GM21381 (cell line): ENCODE measurements around the gene CD248.
"Not testable (repeated sequence)": the region's sequence is repeated elsewhere in the genome, so short reads cannot be mapped to it uniquely, and the experiment has no call there.

Source experiments
- ATAC-seq: cut with Tn5 transposase; IDR thresholded peaks from one replicate; pipeline ENCODE4 v1.9.1; 2021; ENCODE audit warnings: mild to moderate bottlenecking, moderate library complexity; ENCODE audit not compliant: unreplicated experiment

The CD248 gene

DNA sequence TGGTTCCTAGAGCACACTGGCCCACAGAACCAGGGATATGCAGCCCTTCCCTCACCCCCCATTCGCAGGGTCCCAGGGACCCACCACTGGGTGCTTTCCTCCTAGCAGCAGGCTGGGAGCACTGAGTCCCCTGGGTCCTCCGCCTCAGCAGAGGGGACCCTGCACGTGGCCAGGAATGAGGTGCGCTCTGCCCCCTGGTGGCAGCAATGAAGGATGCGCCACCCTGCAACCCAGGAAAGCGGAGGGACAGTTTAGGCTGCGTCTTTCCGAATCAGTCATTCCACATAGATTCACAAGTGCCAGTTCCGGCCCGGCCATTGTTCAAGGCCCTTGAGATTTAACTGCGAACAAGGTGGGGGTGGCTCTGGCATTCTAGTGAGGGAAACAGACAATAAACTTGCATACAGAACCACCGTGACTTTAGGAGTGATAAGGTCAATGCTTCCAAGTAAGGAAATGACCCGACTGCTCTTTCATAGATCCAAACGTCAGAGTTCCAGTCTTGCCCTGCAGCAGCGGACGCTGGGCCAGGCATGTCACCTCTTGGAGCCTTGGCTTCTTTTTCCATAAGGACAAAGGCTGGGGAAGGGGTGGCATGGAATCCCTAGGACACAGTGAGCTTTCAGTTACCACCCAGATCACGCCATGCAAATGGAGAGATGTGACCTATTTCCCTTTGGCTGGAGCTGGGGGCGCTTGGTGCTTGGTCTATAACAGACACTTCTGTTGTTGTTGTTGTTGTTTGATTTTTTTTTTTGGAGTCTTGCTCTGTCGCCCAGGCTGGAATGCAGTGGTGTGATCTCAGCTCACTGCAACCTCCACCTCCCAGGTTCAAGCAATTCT lies 11.7 kb upstream of the CD248 start:
- ATAC-seq = no peak

DNA sequence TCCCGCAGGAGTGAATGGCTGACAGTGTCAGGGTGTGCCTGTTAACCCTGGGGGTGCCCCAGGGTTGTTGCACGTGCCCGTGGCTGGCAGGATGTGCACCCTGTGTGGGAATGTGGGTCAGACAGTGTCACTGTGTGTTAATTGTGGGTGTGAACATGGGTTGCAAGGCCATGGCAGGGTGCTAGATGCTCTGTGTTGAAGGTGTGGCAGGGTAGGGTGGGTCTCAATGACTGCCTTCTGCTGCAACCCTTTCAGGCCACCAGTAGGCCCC lies 11.1 kb upstream of the CD248 start:
- no peak for ATAC-seq

DNA sequence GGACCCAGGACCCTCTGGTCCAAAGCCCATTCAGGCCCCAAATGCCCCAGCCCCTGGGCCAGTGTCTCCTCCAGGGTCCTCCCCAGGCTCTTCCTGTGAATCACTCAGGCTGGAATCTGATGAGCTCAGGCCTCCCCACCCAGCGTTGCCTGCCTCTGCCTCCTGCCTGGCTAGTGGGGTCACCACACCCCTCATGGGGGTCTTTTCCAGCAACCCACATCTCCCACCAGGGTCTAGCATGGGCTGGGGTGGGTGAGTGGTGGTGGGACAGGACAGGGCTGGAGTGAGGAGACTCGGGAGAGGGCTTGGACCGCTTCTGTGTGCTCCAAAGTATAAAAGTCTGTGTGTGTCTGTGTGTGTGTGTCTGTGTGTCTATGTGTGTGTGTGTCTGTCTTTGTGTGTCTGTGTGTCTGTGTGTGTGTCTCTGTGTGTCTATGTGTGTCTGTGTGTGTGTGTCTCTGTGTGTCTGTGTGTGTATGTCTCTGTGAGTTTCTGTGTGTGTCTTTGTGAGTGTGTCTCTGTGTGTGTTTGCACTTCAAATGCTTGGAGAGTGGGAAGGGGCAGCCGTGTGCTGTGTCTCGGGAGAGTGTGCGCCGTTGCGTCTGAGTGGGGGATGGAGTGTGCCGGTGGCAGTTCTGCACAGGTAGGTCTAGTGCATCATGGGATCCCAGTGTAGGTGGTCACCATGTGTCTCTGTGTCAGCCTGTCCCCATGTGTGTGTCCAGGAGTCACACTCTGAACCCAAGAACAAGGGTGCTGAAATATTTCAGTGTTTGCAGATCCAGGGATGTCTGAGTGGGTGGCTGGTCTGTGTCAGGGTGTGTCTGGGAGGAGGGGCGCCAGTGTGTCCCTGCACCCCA lies 10.6 kb upstream of the CD248 start:
- no peak for ATAC-seq

DNA sequence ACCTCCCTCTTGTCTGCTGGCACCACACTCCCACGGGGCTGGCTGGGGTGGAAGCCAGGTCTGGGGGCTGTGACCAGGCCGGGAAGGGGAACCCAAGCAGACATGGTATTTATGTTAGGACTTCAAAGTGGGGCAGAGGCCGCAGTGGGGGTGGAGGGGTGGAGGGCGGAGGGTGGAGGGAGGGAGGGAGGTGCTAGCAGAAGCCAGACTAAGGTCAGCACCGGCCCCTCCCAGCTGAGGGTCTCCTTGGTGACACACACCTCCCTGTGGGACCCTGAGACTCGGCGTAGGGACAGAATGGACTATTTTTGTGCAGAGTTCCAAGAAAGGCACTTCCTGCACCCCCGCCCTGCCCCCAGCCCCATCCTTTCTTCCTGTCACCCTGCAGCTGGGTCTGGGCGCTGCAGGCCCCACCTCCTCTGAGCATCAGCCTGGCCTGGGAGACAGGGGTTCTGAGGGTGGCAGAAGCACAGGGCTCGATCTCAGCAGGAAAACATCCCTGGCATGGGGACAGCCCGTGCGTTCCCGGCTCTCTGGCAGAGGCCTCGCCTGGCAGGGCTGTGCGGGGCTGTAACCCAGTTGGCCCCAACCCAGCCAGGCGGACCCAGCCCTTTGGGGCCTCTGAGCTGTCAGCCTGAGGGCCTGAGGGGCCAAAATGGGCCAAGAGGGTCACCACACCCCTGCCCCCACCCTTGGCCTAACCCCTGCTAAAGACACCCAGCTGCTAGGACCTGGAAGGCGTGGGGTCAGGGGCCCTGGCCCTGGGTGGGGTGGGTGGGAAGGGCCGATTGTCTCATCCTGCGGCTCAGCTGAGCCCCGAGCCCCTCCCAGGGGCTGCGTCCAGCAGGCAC lies 9.6 kb upstream of the CD248 start:
- ATAC-seq = no peak

DNA sequence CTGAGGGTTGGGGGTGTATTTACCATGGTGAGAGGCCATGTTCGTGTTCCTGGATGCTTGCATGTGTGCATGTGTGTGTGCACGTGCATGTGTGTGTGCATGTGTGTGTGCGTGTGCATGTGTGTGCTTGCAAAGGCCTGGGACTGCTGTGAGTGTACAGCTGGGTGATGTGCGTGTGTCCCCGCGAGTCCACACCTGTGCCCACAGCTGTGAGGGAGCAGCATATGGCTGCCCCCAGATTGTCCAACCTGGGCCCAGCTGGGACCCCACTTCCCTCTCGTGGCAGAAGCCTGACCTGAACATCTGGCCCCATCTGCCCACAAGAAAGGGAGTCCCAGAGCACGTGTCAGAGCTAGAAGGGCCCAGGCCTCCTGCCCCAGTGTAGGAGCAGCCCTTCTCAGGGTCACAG lies 8.4 kb upstream of the CD248 start:
- no peak for ATAC-seq

DNA sequence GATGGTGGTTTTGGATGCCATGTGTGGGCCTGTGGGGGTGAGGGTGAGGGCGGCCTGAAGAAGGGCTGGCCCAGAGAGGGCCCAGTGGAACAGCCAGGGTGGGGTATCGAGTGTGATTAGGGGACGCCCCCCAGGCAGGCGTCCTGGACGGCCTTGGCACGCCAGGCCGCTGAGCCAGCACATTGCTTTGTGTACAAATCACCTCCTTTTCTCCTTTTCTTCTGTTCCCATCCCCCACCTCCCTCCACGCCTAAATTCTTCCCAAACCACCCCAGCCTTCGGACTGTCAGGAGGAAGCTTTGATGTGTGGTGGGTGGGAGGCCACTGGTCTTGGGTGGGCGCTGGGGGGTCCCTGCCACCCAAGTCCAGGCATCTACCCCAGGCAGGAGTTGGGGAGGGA lies 7.8 kb upstream of the CD248 start:
- no peak for ATAC-seq

DNA sequence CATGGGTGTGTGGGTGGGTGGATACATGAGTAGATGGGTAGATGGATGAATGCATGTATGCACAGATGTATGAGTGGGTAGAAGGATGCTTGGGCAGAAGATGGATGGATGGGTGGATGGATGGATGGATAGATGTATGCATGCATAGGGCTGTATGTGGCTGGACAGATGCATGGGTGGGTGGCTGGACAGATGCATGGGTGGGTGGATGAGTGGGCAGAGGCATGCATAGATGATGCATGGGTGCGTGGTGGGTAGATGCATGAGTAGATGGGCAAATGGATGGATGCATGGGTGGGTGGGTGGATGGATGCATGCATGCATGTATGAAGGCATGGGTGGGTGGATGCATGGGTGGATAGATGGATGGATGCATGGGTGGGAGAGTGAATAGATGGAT lies 6.8 kb upstream of the CD248 start:
- ATAC-seq = no peak

DNA sequence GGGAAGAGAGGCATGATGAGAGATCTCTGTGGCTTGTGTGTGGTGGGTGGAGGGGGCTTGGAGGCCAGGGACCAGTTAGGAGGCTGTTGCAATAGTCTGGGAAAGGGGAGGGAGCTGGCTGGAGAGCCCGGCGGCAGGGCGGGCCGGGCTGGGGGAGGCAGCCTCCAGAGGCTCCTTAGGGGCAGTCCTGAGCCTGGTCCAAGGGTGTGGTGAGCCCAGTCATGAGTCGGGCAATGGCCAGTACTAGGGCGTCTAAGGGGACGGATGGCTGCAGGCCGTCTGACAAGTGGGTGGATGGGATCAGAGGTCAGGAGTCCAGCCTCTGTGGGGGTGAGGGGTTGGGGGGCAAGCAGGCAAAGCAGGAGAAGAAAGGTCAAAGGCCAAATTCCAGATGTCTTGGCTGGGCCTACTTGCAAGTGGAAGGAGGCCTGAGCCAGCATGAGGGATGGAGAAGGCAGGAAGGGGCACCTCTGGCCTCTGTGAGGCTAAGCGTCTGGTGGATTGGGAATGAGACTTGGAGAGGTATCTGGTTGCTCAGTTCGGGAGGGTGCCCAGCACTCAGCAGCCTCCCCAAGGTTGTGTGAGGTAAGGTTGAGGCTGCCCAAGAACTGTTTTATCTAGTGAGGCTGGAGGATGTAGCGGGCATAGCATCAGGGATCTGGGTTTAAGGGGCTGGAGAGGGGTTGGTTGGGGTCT lies 6.0 kb upstream of the CD248 start:
- no peak for ATAC-seq

DNA sequence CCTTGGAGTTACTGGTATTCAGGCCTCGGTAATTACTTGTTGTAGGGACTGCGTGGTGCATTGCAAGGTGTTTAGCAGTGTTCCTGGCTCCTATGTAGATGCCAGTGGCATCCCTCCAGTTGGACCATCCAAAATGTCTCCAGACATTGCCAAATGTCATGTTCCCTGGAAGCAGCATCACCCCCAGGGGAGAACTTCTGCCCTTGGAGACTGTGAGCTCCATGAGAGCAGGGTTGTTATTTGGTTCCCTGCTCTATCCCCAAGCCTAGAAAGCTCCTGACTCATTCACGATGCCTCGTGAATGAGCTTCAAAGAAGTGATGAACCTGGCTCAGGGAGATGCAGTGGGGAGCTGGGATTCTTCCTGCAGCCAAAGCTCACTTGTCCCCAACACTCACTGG lies 4.8 kb upstream of the CD248 start:
- ATAC-seq = no peak

DNA sequence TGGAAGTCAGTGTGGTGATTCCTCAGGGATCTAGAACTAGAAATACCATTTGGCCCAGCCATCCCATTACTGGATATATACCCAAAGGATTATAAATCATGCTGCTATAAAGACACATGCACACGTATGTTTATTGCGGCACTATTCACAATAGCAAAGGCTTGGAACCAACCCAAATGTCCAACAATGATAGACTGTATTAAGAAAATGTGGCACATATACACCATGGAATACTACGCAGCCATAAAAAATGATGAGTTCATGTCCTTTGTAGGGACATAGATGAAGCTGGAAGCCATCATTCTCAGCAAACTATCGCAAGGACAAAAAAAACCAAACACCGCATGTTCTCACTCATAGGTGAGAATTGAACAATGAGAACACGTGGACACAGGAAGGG lies 3.9 kb upstream of the CD248 start:
- not testable (repeated sequence) for ATAC-seq

DNA sequence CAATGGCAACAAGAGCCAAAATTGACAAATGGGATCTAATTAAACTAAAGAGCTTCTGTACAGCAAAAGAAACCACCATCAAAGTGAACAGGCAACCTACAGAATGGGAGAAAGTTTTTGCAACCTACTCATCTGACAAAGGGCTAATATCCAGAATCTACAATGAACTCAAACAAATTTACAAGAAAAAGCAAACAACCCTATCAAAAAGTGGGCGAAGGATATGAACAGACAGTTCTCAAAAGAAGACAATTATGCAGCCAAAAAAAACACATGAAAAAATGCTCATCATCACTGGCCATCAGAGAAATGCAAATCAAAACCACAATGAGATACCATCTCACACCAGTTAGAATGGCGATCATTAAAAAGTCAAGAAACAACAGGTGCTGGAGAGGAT lies 3.4 kb upstream of the CD248 start:
- not testable (repeated sequence) for ATAC-seq

DNA sequence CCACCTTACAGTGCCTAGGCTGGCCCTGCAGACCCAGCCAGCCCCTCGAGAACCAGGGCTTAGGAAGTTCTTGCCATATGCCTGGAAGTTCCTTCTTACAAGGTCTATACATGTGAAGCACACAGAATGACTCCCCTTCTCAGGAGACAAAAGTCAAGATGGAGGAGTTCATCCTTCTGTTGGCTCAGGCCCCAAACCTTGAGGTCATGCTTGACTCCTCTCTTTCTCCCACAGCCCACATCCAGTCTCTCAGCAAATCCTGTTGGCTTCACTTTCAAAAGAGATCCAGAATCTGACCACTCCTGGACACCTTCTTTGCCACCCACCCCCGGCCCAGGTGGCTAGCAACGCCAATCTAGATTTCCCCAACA lies 1.7 kb upstream of the CD248 start:
- no peak for ATAC-seq

DNA sequence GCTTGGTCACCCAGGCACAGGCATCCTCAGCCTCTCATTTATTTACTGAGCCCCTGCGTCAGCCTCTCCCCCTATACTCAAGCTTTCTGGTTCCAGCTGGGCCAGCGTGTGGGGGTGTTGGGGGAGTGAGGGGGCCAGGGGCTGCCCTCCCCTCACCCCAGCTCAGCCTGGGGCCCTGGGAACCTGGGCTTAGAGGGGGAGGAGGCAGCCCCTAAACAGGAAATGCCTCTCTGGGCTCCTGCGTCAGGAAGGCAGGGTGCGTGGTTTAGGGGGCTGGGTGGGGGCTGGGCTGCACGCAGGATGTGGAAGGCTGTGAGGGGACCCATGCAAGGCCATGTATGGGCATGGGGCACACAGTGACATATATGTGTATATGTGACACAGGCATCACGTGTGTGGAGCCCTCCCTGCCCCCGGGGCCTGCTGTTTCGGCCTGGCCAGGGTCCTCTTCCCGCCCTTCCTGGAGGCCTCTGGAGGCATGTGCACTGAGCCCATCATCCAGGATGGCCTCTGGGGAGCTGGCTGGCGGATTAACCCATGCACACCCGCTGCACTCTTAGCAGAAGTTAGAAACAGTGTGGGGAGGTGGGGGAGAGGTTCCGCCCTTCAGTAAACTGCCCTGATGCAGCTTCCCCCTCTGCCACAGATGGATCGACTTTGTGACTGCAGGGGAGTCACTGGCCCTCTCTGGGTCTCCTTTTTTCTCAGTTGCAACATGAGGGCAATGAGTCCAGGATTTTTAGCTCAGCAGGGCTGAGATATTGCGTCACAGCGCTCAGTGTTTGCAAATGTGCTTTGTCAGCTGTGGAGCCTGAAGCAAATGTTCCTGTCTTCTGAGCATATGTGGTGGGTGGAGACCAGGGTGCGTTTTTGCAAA lies 1.1 kb upstream of the CD248 start:
- ATAC-seq = no peak

DNA sequence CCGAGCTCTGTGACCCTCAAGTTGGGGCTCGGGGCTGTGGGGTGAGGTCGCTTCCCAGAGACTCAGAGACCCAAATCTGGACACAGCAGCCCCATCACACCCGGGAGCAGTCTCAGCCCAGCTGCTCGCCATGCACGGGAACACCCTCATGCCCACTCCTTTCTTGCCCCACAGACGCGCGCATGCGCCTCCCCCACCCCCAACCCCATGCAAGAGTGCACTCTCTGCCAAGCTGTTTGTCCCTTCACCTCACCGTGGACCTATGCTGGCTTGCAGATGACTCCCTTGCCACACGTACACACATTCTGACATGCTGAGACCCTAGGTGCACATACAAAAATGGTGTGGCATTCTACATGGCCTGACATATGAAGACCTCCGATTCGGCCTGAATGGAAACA lies 478 bp upstream of the CD248 start:
- ATAC-seq = no peak

DNA sequence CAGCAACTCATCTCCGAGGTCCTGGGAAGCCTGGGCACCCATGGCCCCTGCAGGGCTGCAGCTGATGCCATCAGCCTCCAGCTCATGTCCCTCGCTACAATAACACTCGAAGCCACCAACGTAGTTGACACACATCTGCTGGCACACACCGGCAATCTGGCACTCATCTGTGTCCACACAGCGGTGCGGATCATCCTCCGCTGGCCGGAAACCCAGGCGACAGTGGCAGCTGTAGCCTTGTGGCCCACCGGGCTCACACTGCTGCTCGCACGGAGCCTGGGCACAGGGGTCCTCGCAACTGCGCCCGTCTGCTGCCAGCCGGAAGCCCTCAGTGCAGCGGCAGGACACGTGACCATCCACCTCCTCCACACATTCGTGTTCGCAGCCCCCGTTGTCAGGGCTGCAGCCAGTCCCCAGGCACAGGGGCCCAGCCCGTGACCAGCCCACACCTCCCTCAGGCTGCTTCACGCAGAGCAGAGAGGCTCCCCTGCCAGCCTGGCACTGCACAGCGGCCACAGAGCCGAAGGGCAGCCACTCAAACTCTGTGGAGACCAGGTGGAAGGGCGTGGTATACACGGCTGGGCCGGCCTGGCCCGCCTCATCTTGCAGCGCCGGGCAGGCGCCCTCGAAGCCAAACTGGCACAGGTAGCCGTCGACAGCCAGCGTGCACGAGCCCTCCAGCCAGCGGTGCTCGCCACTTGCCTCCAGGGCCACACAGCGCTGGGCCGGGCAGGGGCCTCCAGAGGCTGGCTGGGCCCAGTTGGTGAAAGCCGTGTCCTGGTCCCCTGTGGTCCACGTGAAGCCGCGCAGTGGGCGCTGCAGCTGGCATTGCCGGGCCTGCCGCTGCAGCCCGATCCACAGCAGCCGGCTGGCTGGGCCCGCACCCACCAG lies 678 bp downstream of the CD248 start:
- ATAC-seq = no peak

DNA sequence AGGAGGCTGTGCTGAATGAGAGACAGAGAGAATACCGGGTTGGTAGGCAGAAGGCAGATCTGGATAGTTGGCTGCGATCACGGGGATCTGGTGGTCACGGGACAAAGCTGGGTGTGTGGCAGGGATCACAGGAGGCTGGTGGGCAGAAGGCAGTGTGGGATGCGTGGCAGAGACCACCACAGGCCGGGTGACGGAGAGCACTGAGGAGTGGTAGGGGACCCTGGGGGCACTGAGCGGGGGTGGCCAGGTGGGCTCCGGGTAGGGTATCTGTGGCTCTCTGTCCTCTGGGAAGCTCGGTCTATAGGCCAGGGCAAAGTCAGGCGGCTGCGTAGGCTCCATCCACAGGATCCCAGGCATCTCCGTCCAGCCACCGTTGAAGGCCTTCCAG lies 1.4 kb downstream of the CD248 start:
- ATAC-seq = no peak

DNA sequence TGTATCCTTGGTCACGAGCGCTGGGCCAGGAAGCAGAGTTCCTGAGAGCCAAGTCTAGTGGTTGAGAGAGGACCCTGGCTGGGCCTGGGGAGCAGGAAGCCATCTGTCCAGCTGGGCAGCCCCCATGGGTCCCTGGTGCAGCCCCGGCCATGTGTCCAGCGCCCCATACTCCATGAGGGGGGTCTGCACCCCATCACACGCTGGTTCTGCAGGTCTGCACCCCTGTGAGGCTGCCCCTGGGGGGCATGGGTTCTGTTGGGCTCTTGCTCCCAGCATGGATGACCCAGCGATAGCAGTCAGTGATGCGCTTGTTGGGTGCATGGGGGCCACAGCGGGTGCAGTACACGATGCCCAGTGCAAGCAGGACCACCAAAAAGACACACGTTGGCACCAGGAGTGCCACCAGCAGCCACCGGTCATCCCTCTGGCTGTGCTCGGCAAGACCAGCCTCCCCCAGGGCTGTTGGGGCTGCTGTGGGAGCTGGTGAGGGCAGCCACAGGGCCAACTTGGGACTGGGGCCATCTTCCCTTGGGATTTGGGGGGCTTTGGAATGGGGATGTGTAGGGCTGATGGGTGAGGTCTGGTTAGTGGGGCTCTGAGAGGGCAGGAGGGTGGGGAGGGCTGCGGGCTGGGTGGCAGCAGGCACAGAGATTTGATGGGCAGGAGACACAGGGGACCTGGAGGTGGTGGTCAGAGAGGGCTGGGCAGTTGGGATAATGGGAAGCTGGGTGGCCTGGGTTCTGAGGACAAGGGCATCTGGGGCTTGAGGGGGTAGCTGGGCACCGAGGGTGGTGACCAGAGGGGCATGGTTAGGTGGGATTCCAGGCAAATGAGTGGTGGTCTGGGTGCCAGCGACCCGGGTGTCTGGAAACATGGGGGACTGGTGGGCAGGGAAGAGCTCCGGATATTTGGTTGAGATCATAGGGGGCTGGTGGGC lies 2.0 kb downstream of the CD248 start:
- no peak for ATAC-seq

DNA sequence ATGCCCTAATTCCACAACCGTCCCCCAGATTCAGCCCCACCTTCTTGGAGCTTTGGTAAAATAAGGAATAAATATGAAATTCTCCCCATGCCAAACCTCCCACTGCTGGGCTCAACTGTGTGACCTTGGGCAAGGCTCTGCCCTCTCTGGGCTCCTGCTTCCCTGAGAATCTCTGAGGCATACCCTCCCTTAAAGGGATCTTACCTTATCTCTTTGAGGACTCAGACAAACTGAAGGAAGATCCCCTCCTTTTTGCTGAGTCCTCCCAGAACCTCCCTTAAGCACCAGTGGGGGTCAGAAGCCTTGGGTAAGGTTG lies 2.7 kb downstream of the CD248 start:
- ATAC-seq = no peak
